ENCODE measurements around the gene TTC27.
A peak's percentile ranks its signal among the peaks of the same experiment; 100 is the strongest.

Gene TTC27

GRCh38 chr2:32760628-32761027, 132.8 kb downstream of the TTC27 start:
- DNase-seq, result no peak

- no peak for DNase-seq
These were observed 140.7 kb downstream of the TTC27 start for GRCh38 chr2:32768387-32769174.

GRCh38 chr2:32770360-32770759, 142.5 kb downstream of the TTC27 start:
- no peak for DNase-seq

- DNase-seq, result peak; percentile 43
These were observed 145.0 kb downstream of the TTC27 start for GRCh38 chr2:32772638-32773447.

- DNase-seq, result no peak
These were observed 145.6 kb downstream of the TTC27 start for GRCh38 chr2:32773448-32773808.

GRCh38 chr2:32775954-32776353, 148.1 kb downstream of the TTC27 start:
- DNase-seq, result no peak

- no peak for DNase-seq
These were observed 149.9 kb downstream of the TTC27 start for GRCh38 chr2:32777714-32778113.

- DNase-seq, result no peak
These were observed 153.1 kb downstream of the TTC27 start for GRCh38 chr2:32780961-32781360.

- no peak for DNase-seq
These were observed 155.6 kb downstream of the TTC27 start for GRCh38 chr2:32783469-32783868.

- DNase-seq, result no peak
These were observed 156.1 kb downstream of the TTC27 start for GRCh38 chr2:32783933-32784332.

- no peak for DNase-seq
These were observed 159.4 kb downstream of the TTC27 start for GRCh38 chr2:32787207-32787606.

GRCh38 chr2:32788114-32788513, 160.3 kb downstream of the TTC27 start:
- DNase-seq, result no peak

GRCh38 chr2:32792416-32792815, 164.6 kb downstream of the TTC27 start:
- DNase-seq, result no peak

GRCh38 chr2:32798829-32799228, 171.0 kb downstream of the TTC27 start:
- DNase-seq, result no peak

- no peak for DNase-seq
These were observed 173.9 kb downstream of the TTC27 start for GRCh38 chr2:32801741-32802140.

- DNase-seq, result no peak
These were observed 175.0 kb downstream of the TTC27 start for GRCh38 chr2:32802877-32803276.

GRCh38 chr2:32804205-32804604, 176.4 kb downstream of the TTC27 start:
- no peak for DNase-seq

GRCh38 chr2:32805104-32806095, 177.6 kb downstream of the TTC27 start:
- no peak for DNase-seq

GRCh38 chr2:32806857-32807256, 179.0 kb downstream of the TTC27 start:
- DNase-seq, result no peak

GRCh38 chr2:32807662-32808061, 179.8 kb downstream of the TTC27 start:
- no peak for DNase-seq

GRCh38 chr2:32810909-32811495, 183.2 kb downstream of the TTC27 start:
- DNase-seq, result no peak

- DNase-seq, result no peak
These were observed 183.8 kb downstream of the TTC27 start for GRCh38 chr2:32811696-32812095.

GRCh38 chr2:32812316-32812715, 184.5 kb downstream of the TTC27 start:
- DNase-seq, result no peak

All from DMS79 treated with DMSO at 0.1 percent for 48 hours (cell line).